GM12878 (cell line): ENCODE measurements around the gene BRD1. TPM values are rescaled to one million over a fixed set of nuclear protein-coding genes. Genes with fewer than 3 reads are reported as not detected.

Source experiments
- ATAC-seq: fragments of 200-7000 bp; cut with Tn5 transposase; 3 replicates; pipeline ENCODE4 v1.9.1; 2020; ENCODE audit warnings: mild to moderate bottlenecking, moderate library complexity
- BruUV-seq: library from RNA; stranded (reverse); fragments of 400-500 nt; replicated peaks from 2 replicates; lab custom pipeline; 2021; lab: Mats Ljungman, UMichigan
- CTCF ChIA-PET: fragments of 300-600 bp; sonication (Branson Sonifier 250); formaldehyde crosslinking; extraction: SDS; loops from one replicate; lab custom pipeline; 2021; ENCODE audit warnings: inconsistent platforms; lab: Yijun Ruan, JAX
- POLR2A ChIA-PET: fragments of 350-600 bp; formaldehyde crosslinking; extraction: SDS; loops from one replicate; lab custom pipeline; 2021; ENCODE audit warnings: inconsistent platforms; lab: Charles Lee
- RAD21 ChIA-PET: fragments of 300-600 bp; sonication (Branson Sonifier 250); formaldehyde crosslinking; loops from one replicate; lab custom pipeline; 2023; ENCODE audit warnings: antibody characterized with exemption; ENCODE audit not compliant: unreplicated experiment; lab: Charles Lee
- SMC1A ChIA-PET: fragments of 300-600 bp; sonication (Branson Sonifier 250); formaldehyde crosslinking; loops from one replicate; lab custom pipeline; 2023; ENCODE audit not compliant: unreplicated experiment, uncharacterized antibody; lab: Charles Lee
- DNase-seq: peaks from one replicate; pipeline ENCODE4 v3.0.0-alpha.2; 2011; ENCODE audit warnings: low read depth, low spot score
- FAIRE-seq: peaks from 3 replicates; lab custom pipeline; 2011; peaks lifted over from hg19 to GRCh38; lab: Jason Lieb, UNC
- H2AFZ ChIP-seq: 2 replicates; pipeline ENCODE4 v1.6.0; 2011; ENCODE audit warnings: low read depth, low read length, control low read depth; ENCODE audit not compliant: control insufficient read depth
- H3K27ac ChIP-seq: 2 replicates; pipeline ENCODE4 v1.5.1; 2011; ENCODE audit warnings: control low read depth; ENCODE audit not compliant: control insufficient read depth, insufficient read depth
- H3K27me3 ChIP-seq, 2 experiments: replicated peaks in 1 of 2; 2 replicates each; pipeline versions ENCODE4 v1.6.0 to v1.6.1; 2011; ENCODE audit warnings: low read length in 1 of 2; ENCODE audit not compliant: control insufficient read depth in 2 of 2, insufficient read depth in 2 of 2
- H3K36me3 ChIP-seq, 2 experiments: 2 replicates each; pipeline ENCODE4 v1.5.1; 2011; ENCODE audit warnings: low read length in 1 of 2; ENCODE audit not compliant: control insufficient read depth in 2 of 2, insufficient read depth in 2 of 2
- H3K4me1 ChIP-seq: 2 replicates; pipeline ENCODE4 v1.6.1; 2011; ENCODE audit warnings: mild to moderate bottlenecking, low read length, moderate library complexity, mixed read lengths; ENCODE audit not compliant: control insufficient read depth, insufficient read depth
- H3K4me2 ChIP-seq: 2 replicates; pipeline ENCODE4 v1.6.0; 2011; ENCODE audit warnings: control low read depth; ENCODE audit not compliant: control insufficient read depth, insufficient read depth
- H3K4me3 ChIP-seq: fragments of 200-600 bp; sonication (generic); 2 replicates; pipeline ENCODE4 v1.5.1; 2016
- H3K79me2 ChIP-seq: 2 replicates; pipeline ENCODE4 v1.6.0; 2011; ENCODE audit warnings: low read length; ENCODE audit not compliant: control insufficient read depth, insufficient read depth
- H3K9ac ChIP-seq: 2 replicates; pipeline ENCODE4 v1.8.0; 2011; ENCODE audit warnings: low read length, control low read depth, mixed read lengths; ENCODE audit not compliant: control insufficient read depth, insufficient read depth
- H3K9me3 ChIP-seq: replicated peaks from 3 replicates; pipeline ENCODE4 v1.5.1; 2011; ENCODE audit warnings: mild to moderate bottlenecking, low read length; ENCODE audit not compliant: control insufficient read depth, insufficient read depth
- H4K20me1 ChIP-seq: 2 replicates; pipeline ENCODE4 v1.6.0; 2011; ENCODE audit not compliant: control insufficient read depth, insufficient read depth
- EZH2 ChIP-seq: IDR thresholded peaks from 2 replicates; pipeline ENCODE4 v1.6.1; 2012; ENCODE audit warnings: low read depth, mild to moderate bottlenecking, control low read depth, inconsistent platforms, low read length, borderline replicate concordance; ENCODE audit not compliant: control insufficient read depth
- MTA2 ChIP-seq: fragments of 450-650 bp; IDR thresholded peaks from 2 replicates; pipeline ENCODE4 v1.6.1; 2016; ENCODE audit warnings: low read depth, mild to moderate bottlenecking, moderate library complexity
- SPI1 ChIP-seq: IDR thresholded peaks from 2 replicates; pipeline ENCODE4 v1.6.1; 2011; ENCODE audit warnings: low read depth, mild to moderate bottlenecking, low read length, moderate library complexity, borderline replicate concordance; ENCODE audit not compliant: insufficient read depth
- ZBTB4 ChIP-seq: fragments of 450-650 bp; formaldehyde crosslinking; IDR thresholded peaks from 2 replicates; pipeline ENCODE4 v1.4.0; 2022; ENCODE audit warnings: mild to moderate bottlenecking, moderate library complexity
- ZNF217 ChIP-seq: fragments of 450-650 bp; IDR thresholded peaks from 2 replicates; pipeline ENCODE4 v1.6.1; 2017; ENCODE audit warnings: antibody characterized with exemption, mild to moderate bottlenecking
- WGBS: methylation state at CpG from one replicate; pipeline ENCODE4 v1.1.6; 2016; ENCODE audit warnings: low lambda C conversion rate; ENCODE audit not compliant: insufficient replicate concordance, insufficient coverage; ENCODE audit errors: missing lambda C conversion rate; 5-methylcytosine and 5-hydroxymethylcytosine counted together
- in situ Hi-C: fragments of 300-500 bp; cut with MboI; formaldehyde crosslinking; loops from 9 replicates; pipeline ENCODE4 v1.14.3; 2018; ENCODE audit warnings: mixed read lengths
- intact Hi-C: fragments of 100-400 bp; cut with micrococcal nuclease; formaldehyde crosslinking; loops from one replicate; pipeline ENCODE4 v1.14.2; 2022; ENCODE audit not compliant: unreplicated experiment
- polyA plus RNA-seq, 11 experiments: library from polyadenylated mRNA; depleted of rRNA in 4 of 11; unstranded in 6 of 11; stranded (reverse) in 5 of 11; fragments of >200 nt; fragmentation: Nextera tagmentation in 4 of 11; fragmentation: Illumina TruSeq in 1 of 11; extraction: Ambion mirVana in 4 of 11; extraction: Trizol in 1 of 11; gene quantifications; 1 replicate in 1 of 11; 2 replicates in 10 of 11; pipeline versions ENCODE4 v1.2.1 to v1.2.3, GENCODE V29; 2011 to 2016; ENCODE audit warnings: inconsistent platforms in 2 of 11, missing spikeins in 2 of 11, low read depth in 1 of 11
- total RNA-seq, 4 experiments: library from RNA; depleted of rRNA in 3 of 4; stranded (reverse); fragments of >200 nt in 3 of 4; fragmentation: Illumina TruSeq in 1 of 4; extraction: Trizol in 1 of 4; gene quantifications; 2 replicates each; pipeline versions ENCODE4 v1.2.1 to v1.2.3, GENCODE V29; 2013 to 2021

The BRD1 gene
- total and polyA plus RNA-seq, 10 of the 15 experiments (the other 5 are each of a cell fraction or from before 2014, with no cell fraction given), result 0.90 to 26.4 (median 7.1) TPM

GRCh38 chr22:49798486-49799151 lies 29.1 kb downstream of the BRD1 start:
- in situ Hi-C loops (no loop called here), intact Hi-C loops (no loop called here)
- Histone ChIP-seq H4K20me1 (peaks cover 8% of the 10 kb centered on the region; the same call in 1 of the 2 replicates), H3K9me3 (no peaks in the 10 kb centered on the region), H3K36me3 (peaks cover 39 to 57% of the 10 kb centered on the region in 2 experiments), H3K4me2 (no peak overlapping the region), H3K27me3 (no peaks in the 10 kb centered on the region), H3K27ac (no peak overlapping the region), H3K4me3 (no peak overlapping the region), H2AFZ (no peak overlapping the region), H3K79me2 (peaks cover 11% of the 10 kb centered on the region), H3K9ac (no peak overlapping the region), H3K4me1 (no peaks in the 10 kb centered on the region)
- ChIA-PET SMC1A (no interaction called here), POLR2A (no interaction called here), RAD21 (interaction anchor here (1.0 kb wide), 1 partner anchor 126 kb away, joined by 3 read pairs; no protein-coding TSS in a partner anchor), CTCF (no interaction called here)
- DNase-seq, result no peak
- no peak for TF ChIP-seq MTA2
- TF ChIP-seq SPI1, result no peak
- no peak for TF ChIP-seq ZNF217
- TF ChIP-seq EZH2, result no peak
- no peak for TF ChIP-seq ZBTB4 (CRISPR knock-in tag)
- BruUV-seq, result no TSS peak
- ATAC-seq, result no peak
- 98% methylated on average over 37 of the region's 37 CpGs for WGBS
- FAIRE-seq, result no peak
